ENCODE data around the gene SGCA. TPM values are rescaled to one million over a fixed set of nuclear protein-coding genes. Genes with fewer than 3 reads are reported as not detected.

Gene SGCA
- polyA plus RNA-seq, 1 experiment, result 0.21 TPM

- Histone ChIP-seq H3K9me3 (ENCODE audit: control insufficient read depth, insufficient read depth, low read length) (no peaks in the 10 kb centered on the region; the same call in 1 of the 2 replicates), H3K4me3 (ENCODE audit: low read depth, low read length) (no peak overlapping the region), H3K27me3 (ENCODE audit: control insufficient read depth, insufficient read depth, low read length) (no peaks in the 10 kb centered on the region), H3K27ac (ENCODE audit: low read depth, low read length) (no peak overlapping the region)
- POLR2A ChIA-PET, result interaction anchor here (0.6 to 3.1 kb wide), 3 partner anchors 16 to 126 kb away, joined by 4 to 15 read pairs (median 6); partner anchors contain the start of gene COL1A1
- no peak for DNase-seq (ENCODE audit: low read depth, low spot score)
- TF ChIP-seq CTCF (IDR thresholded peaks at IDR 0.05; ENCODE audit: low read depth, low read length), result no peak
- CTCF ChIA-PET, result interaction anchor here (0.7 to 4.4 kb wide), 4 partner anchors 10 to 226 kb away, joined by 3 to 22 read pairs (median 4); partner anchors contain the start of gene COL1A1
Observed at GRCh38 chr17:50172130-50172529, 6.3 kb downstream of the SGCA start.

GRCh38 chr17:50172936-50173334 is 7.1 kb downstream of the SGCA start:
- ChIA-PET POLR2A (interaction anchor here (0.6 to 6.8 kb wide), 10 partner anchors 9 to 123 kb away, joined by 3 to 97 read pairs (median 7); partner anchors contain the start of gene COL1A1), CTCF (interaction anchor here (0.9 to 4.4 kb wide), 6 partner anchors 11 to 225 kb away, joined by 3 to 22 read pairs (median 5); no protein-coding TSS in a partner anchor)
- H3K4me3 ChIP-seq (ENCODE audit: low read depth, low read length), result no peak overlapping the region
- no peak for TF ChIP-seq CTCF (IDR thresholded peaks at IDR 0.05; ENCODE audit: low read depth, low read length)
- H3K27me3 ChIP-seq (ENCODE audit: control insufficient read depth, insufficient read depth, low read length), result no peaks in the 10 kb centered on the region
- DNase-seq (ENCODE audit: low read depth, low spot score), result no peak
- no peaks in the 10 kb centered on the region; the same call in 1 of the 2 replicates for H3K9me3 ChIP-seq (ENCODE audit: control insufficient read depth, insufficient read depth, low read length)
- peak overlapping the region; percentile 98 for H3K27ac ChIP-seq (ENCODE audit: low read depth, low read length)

- TF ChIP-seq CTCF (IDR thresholded peaks at IDR 0.05; ENCODE audit: low read depth, low read length), result no peak
- no peaks in the 10 kb centered on the region for H3K27me3 ChIP-seq (ENCODE audit: control insufficient read depth, insufficient read depth, low read length)
- H3K9me3 ChIP-seq (ENCODE audit: control insufficient read depth, insufficient read depth, low read length), result no peaks in the 10 kb centered on the region; the same call in 1 of the 2 replicates
- H3K4me3 ChIP-seq (ENCODE audit: low read depth, low read length), result no peak overlapping the region; the same call in 1 of the 2 replicates
- CTCF ChIA-PET, result interaction anchor here (1.5 to 4.4 kb wide), 5 partner anchors 12 to 124 kb away, joined by 3 to 22 read pairs (median 5); no protein-coding TSS in a partner anchor
- POLR2A ChIA-PET, result interaction anchor here (0.6 to 6.8 kb wide), 15 partner anchors 9 to 124 kb away, joined by 3 to 97 read pairs (median 5); partner anchors contain the start of gene COL1A1
- no peak for DNase-seq (ENCODE audit: low read depth, low spot score)
- peak overlapping the region; percentile 98 for H3K27ac ChIP-seq (ENCODE audit: low read depth, low read length)
Observed at GRCh38 chr17:50173335-50173941, 7.6 kb downstream of the SGCA start.

- H3K9me3 ChIP-seq (ENCODE audit: control insufficient read depth, insufficient read depth, low read length), result no peaks in the 10 kb centered on the region; the same call in 1 of the 2 replicates
- POLR2A ChIA-PET, result interaction anchor here (0.9 to 6.8 kb wide), 6 partner anchors 12 to 99 kb away, joined by 3 to 97 read pairs (median 6); partner anchors contain the start of gene COL1A1
- H3K27me3 ChIP-seq (ENCODE audit: control insufficient read depth, insufficient read depth, low read length), result no peaks in the 10 kb centered on the region
- TF ChIP-seq CTCF (IDR thresholded peaks at IDR 0.05; ENCODE audit: low read depth, low read length), result no peak
- peak overlapping the region; percentile 98 for H3K27ac ChIP-seq (ENCODE audit: low read depth, low read length)
- CTCF ChIA-PET, result interaction anchor here (1.1 to 4.4 kb wide), 4 partner anchors 13 to 123 kb away, joined by 4 to 22 read pairs (median 6); no protein-coding TSS in a partner anchor
- no peak overlapping the region for H3K4me3 ChIP-seq (ENCODE audit: low read depth, low read length)
- DNase-seq (ENCODE audit: low read depth, low spot score), result no peak
Observed at GRCh38 chr17:50174444-50174843, 8.6 kb downstream of the SGCA start.
